ENCODE data around the gene HIPK3. TPM values are rescaled to one million over a fixed set of nuclear protein-coding genes. Genes with fewer than 3 reads are reported as not detected.

HIPK3 gene
- total RNA-seq, 6 experiments from 2014 or later: 40.8 to 52.5 (median 47.3) TPM

GRCh38 chr11:33344611-33345010 is 87.4 kb downstream of the HIPK3 start:
- peaks cover 18% of the 10 kb centered on the region for H3K36me3 Mint-ChIP-seq (ENCODE audit: low read depth)
- H3K9me3 Mint-ChIP-seq: no peaks in the 10 kb centered on the region
- DNase-seq: no peak
- H3K27me3 Mint-ChIP-seq (ENCODE audit: insufficient read depth): no peaks in the 10 kb centered on the region
- no peak overlapping the region; the same call in 1 of the 2 replicates for H3K27ac Mint-ChIP-seq
- no peak overlapping the region for H3K4me3 Mint-ChIP-seq
- H3K4me1 Mint-ChIP-seq (ENCODE audit: low read depth): no peaks in the 10 kb centered on the region
- peak; percentile 25; the same call in 1 of the 2 replicates for TF ChIP-seq CTCF (IDR thresholded peaks at IDR 0.05)

- Mint-ChIP-seq H3K36me3 (ENCODE audit: low read depth) (peaks cover 25% of the 10 kb centered on the region), H3K27ac (no peak overlapping the region), H3K9me3 (no peaks in the 10 kb centered on the region), H3K4me3 (no peak overlapping the region), H3K4me1 (ENCODE audit: low read depth) (no peaks in the 10 kb centered on the region), H3K27me3 (ENCODE audit: insufficient read depth) (no peaks in the 10 kb centered on the region)
- no peak for DNase-seq
- TF ChIP-seq CTCF (IDR thresholded peaks at IDR 0.05): no peak
Observed at GRCh38 chr11:33347490-33348125, 90.4 kb downstream of the HIPK3 start.

GRCh38 chr11:33350287-33350686 is 93.1 kb downstream of the HIPK3 start:
- Mint-ChIP-seq H3K27ac (no peak overlapping the region), H3K36me3 (ENCODE audit: low read depth) (peaks cover 34% of the 10 kb centered on the region), H3K9me3 (no peaks in the 10 kb centered on the region), H3K4me1 (ENCODE audit: low read depth) (no peaks in the 10 kb centered on the region), H3K27me3 (ENCODE audit: insufficient read depth) (no peaks in the 10 kb centered on the region), H3K4me3 (no peak overlapping the region)
- no peak for DNase-seq
- TF ChIP-seq CTCF (IDR thresholded peaks at IDR 0.05): no peak

GRCh38 chr11:33358150-33358831 is 101.1 kb downstream of the HIPK3 start:
- DNase-seq: no peak
- H3K9me3 Mint-ChIP-seq: no peaks in the 10 kb centered on the region
- H3K27ac Mint-ChIP-seq: no peak overlapping the region; the same call in 1 of the 2 replicates
- peaks cover 2% of the 10 kb centered on the region; the same call in 1 of the 2 replicates for H3K36me3 Mint-ChIP-seq (ENCODE audit: low read depth)
- TF ChIP-seq CTCF (IDR thresholded peaks at IDR 0.05): no peak
- H3K27me3 Mint-ChIP-seq (ENCODE audit: insufficient read depth): no peaks in the 10 kb centered on the region
- H3K4me3 Mint-ChIP-seq: no peak overlapping the region
- H3K4me1 Mint-ChIP-seq (ENCODE audit: low read depth): peaks cover 25% of the 10 kb centered on the region

- Mint-ChIP-seq H3K36me3 (ENCODE audit: low read depth) (no peaks in the 10 kb centered on the region; the same call in 1 of the 2 replicates), H3K27ac (no peak overlapping the region), H3K27me3 (ENCODE audit: insufficient read depth) (no peaks in the 10 kb centered on the region), H3K9me3 (no peaks in the 10 kb centered on the region), H3K4me1 (ENCODE audit: low read depth) (peaks cover 30% of the 10 kb centered on the region), H3K4me3 (no peak overlapping the region)
- no peak for DNase-seq
- no peak for TF ChIP-seq CTCF (IDR thresholded peaks at IDR 0.05)
Observed at GRCh38 chr11:33360642-33361041, 103.5 kb downstream of the HIPK3 start.
